Measurements from ENCODE around the gene VMO1. TPM values are rescaled to one million over a fixed set of nuclear protein-coding genes. Genes with fewer than 3 reads are reported as not detected.

Gene VMO1, protein sequence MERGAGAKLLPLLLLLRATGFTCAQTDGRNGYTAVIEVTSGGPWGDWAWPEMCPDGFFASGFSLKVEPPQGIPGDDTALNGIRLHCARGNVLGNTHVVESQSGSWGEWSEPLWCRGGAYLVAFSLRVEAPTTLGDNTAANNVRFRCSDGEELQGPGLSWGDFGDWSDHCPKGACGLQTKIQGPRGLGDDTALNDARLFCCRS
- 0.62 and 0.92 TPM in 2 replicates for total RNA-seq

DNA sequence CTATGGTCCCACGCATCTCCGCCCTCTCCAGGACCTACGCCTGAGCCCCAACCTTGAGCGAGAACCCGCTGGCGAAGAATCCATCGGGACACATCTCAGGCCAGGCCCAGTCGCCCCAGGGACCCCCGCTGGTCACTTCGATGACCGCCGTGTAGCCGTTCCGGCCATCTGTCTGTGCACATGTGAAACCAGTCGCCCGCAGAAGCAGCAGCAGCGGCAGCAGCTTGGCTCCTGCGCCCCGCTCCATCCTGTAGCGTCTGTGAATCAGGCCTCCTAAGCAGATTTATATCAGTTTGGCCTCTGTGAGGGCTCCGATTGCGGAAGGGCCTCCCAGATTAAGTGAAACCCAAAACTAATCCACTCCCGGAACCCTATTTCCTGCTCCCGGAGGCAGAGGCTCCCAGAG lies at the start of gene VMO1:
Gene VMO1 (minus strand): TSS at position 259 of the 406 bp plus-strand sequence. CDS start 12 bp downstream, at position 247.

DNA sequence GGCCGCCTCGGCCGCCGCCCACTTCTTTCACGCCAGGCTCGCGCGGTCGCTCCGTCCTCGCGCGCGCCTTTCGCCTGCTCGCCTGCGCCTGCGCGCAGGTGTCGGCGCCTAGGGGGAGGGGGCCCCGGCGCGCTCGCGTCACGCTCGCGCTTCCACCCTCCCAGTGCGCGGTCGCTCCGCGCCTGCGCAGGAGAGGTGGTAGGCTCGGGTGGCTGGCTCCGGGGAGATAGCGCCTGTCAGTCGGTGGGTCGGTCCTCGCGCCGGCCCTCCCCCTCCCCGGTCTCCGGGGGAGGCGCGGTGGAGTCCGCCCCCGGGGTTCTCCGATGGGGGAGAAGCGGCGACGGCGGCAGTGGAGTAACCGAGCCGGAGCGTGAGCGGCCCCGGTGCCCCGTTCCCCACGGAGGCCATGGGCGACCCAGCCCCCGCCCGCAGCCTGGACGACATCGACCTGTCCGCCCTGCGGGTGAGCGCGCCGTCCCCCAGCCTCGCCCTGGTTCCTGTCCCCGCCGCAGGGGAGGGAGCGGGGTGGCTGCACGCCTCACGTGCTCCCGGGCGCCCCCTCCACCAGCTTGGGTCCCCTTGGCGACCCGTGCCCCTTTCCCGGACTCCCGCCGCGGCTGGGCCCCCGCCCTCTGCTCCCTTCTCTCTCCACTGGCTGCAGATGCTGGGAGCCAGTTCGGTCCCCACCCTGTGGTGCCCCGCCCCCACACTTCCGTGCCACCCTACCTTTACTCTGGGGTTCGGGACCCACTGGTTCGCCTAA lies 47.2 kb upstream of the VMO1 start, which contains the start of gene MINK1:
Gene MINK1 (plus strand): TSS at position 163 of the 763 bp plus-strand sequence. CDS start 244 bp downstream, at position 407.

DNA sequence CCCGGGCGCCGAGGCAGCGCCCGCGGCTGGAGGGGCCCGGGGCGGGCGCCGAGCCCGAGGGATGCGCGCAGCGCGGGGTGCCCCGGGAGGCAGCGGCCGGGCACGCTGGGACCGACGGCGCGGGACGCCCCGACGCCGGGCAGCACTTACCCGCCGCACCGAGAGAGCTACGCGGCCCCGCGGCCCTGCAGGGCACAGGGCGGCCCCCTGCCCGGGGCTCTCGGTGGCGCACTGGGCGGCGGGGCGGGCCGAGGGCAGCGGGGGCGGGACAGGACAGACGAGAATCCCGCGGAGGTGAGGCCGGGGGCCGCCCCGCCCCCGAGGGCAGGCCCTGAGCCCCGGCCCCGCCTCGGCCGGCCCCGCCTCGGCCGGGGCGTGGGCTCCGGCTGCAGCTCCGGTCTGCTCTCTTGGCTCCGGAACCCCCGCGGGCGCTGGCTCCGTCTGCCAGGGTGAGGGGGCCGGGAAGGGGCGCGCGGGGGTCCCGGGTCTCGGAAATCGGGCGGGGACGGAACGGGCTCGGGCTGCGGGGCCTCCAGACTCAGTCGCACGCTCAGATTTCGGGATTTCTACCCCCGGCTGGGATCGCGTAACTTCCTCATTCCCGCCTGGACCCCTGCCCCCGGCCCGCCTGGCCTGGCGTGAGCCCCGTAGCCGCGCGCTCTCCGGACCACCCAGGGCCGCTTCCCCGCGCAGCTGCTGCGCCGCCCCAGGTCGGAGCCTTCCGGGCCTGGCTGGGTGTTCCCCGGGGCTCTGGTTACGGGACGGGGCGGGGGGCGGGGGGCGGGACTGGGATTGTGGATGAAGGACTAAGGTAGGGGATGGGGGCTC lies 20.8 kb upstream of the VMO1 start, which contains the start of gene PLD2:
Gene PLD2 (plus strand): TSS at position 376 of the 828 bp plus-strand sequence. CDS start 621 bp downstream, outside the sequence.

DNA sequence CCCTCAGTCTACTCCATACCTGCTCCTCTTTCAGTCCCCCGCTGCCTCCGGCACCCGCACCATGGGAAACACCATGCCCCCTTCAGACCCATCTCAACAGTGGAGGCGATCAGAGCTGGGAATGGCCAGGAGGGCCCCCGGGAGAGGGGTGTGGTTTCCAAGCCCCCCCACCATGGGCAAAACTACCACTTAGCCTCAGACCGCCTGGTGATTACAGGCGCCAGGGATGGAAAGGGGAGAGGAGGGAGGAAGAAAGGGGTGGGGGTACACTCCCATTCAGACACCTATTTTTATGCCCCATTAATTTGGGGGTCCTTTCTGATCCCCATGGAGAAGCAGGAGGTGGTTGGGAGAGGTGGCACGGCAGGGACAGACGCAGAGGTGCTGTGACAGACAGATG lies 16.1 kb upstream of the VMO1 start, which contains the start of gene C17orf114:
Gene C17orf114 (minus strand): TSS at position 101 of the 400 bp plus-strand sequence.

DNA sequence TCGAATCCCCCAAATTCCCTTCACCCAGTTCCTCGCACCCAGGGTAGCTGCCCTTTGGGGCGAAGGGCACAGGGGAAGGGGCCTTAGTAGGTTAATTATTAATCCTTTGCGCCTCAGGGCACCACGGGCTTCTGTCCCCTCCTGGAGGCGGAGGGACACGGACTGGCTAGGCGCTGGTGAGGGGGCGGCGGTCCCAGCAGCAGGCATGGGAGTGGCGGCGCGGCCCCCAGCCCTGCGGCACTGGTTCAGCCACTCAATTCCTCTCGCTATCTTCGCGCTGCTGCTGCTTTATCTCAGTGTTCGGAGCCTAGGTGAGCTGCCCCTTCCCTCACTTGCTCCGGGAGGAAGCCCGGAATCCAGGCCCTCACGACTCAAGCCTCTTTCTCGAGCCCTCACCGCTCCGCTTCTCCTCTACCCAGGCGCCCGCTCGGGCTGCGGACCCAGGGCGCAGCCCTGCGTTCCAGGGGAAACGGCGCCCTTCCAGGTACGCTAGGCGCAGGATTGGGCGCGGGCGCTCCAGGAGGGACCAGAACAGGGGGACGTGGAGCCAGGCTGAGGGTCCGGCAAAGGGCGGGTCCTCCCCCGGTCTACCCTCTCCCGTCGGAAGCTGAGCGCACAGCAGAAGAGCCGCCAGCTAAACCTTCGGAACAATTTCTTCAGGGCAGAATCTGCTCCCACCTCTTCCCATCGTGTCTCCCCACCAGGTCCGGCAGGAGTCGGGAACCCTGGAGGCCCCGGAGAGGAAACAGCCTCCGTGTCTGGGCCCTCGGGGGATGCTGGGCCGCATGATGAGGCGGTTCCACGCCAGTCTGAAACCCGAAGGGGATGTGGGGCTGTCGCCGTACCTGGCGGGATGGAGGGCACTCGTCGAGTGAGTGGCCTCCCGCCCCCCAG lies 2.9 kb upstream of the VMO1 start, which contains the start of gene GLTPD2:
Gene GLTPD2 (plus strand): TSS at position 158 of the 894 bp plus-strand sequence. CDS start 48 bp downstream, at position 206.

DNA sequence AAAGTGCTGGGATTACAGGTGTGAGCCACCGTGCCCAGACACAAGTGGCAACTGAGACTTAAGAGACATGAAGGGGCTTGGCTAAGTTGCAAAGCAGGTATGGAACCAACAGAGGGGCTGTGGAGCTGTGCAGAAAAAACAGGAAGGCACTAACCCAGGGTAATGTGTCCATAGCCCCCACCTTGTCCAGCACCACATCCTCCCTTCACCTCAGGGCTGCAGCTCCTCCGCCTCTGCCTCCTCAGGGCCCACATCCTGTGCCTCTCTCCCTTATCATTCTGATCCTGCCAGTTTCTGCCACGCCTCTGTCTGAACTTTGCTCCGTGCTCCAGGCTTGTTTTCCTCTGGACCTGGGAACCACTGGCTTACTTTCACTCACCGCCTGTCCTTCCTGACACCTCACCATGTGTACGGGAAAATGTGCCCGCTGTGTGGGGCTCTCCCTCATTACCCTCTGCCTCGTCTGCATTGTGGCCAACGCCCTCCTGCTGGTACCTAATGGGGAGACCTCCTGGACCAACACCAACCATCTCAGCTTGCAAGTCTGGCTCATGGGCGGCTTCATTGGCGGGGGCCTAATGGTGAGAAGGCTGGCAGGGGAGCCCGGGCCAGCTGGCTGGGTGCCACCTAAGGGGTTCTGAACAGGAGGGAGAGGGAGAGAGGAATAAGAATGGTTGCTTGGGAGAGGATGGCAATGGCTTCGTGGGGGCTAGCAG lies 14.5 kb downstream of the VMO1 start, which contains the start of gene TM4SF5:
Gene TM4SF5 (plus strand): TSS at position 368 of the 716 bp plus-strand sequence. CDS start 37 bp downstream, at position 405.

DNA sequence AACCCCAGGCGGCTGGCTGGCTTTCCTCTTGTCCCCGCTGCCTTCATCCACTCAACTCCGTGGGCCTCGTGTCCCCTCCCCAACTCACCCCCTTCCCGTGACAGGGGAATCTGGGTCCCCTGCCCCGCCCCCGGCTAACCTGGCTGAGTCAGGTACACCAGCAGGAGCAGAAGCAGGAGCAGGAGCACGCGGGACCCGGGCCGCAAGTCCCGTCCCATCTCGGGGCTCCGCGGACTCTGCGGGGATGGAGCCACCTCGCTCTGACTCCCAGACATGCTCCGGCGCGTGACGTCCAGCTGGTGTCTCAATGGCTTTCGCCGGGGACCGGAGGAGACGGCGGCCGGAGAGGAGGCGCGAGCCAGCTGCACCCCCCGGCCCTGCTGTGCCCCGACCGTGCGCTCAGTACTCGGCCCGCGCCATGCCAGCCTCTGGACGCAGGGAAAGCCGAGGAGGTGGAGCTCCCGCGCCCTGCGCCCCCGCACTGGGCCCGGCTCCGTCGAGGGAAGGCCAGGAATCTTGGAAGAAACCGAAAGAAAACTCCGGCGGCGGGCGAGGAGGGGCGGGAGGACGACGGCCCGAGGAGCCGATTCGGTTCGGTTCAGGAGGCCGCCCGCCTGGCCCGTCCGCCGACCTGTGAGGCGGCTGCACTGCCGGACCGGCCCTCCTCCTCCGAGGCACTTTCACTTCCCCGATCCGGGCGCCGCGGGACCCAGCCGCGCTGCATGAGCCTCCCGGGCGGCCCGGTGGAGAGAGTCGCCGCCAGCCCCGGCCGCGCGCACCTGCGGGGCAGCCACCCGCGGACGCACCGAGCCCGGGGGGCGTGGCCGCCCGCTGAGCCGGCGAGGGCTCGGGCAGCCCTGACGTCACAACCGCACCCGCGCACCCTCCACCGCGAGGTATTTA lies 46.8 kb downstream of the VMO1 start, which contains the start of the genes CXCL16 and ZMYND15:
Gene CXCL16 (minus strand): TSS at position 807 of the 903 bp plus-strand sequence. CDS start 589 bp downstream, at position 218.
Gene ZMYND15 (plus strand): TSS at position 712 of the 903 bp plus-strand sequence. CDS start 716 bp downstream, outside the sequence.

Other genes starting within 250 kb of the VMO1 start
- gene MYBBP1A, start 231.0 kb downstream of the VMO1 start, total RNA-seq, result 26.5 and 59.3 TPM in 2 replicates
- not detected in 2 replicates for gene GGT6, start 225.8 kb downstream of the VMO1 start, total RNA-seq
- gene SMTNL2, start 201.8 kb downstream of the VMO1 start, total RNA-seq, result not detected in 2 replicates
- not detected in 2 replicates for gene ALOX15, start 144.7 kb downstream of the VMO1 start, total RNA-seq
- gene PELP1, start 82.2 kb downstream of the VMO1 start, total RNA-seq, result 13.9 TPM in 2 replicates
- gene ARRB2, start 75.7 kb downstream of the VMO1 start, total RNA-seq, result 3.0 and 3.6 TPM in 2 replicates
- gene MED11, start 54.9 kb downstream of the VMO1 start, total RNA-seq, result 12.4 and 14.5 TPM in 2 replicates
- gene ZMYND15, start 46.5 kb downstream of the VMO1 start, total RNA-seq, result 0.06 and 0.13 TPM in 2 replicates
- gene CXCL16, start 46.4 kb downstream of the VMO1 start, total RNA-seq, result 1.5 and 2.1 TPM in 2 replicates
- gene TM4SF5, start 14.5 kb downstream of the VMO1 start, total RNA-seq, result not detected in 2 replicates
- not detected in 2 replicates for gene GLTPD2, start 2.6 kb upstream of the VMO1 start, total RNA-seq
- 163 and 169 TPM in 2 replicates for gene PSMB6, start 9.8 kb upstream of the VMO1 start, total RNA-seq
- gene PLD2, start 20.8 kb upstream of the VMO1 start, total RNA-seq, result 13.1 and 16.2 TPM in 2 replicates
- 20.1 and 29.6 TPM in 2 replicates for gene MINK1, start 47.0 kb upstream of the VMO1 start, total RNA-seq
- 1.9 and 2.9 TPM in 2 replicates for gene C17orf107, start 113.2 kb upstream of the VMO1 start, total RNA-seq
- gene CHRNE, start 116.7 kb upstream of the VMO1 start, total RNA-seq, result 0.19 and 0.26 TPM in 2 replicates
- not detected in 2 replicates for gene GP1BA, start 145.9 kb upstream of the VMO1 start, total RNA-seq
- 59.3 and 64.7 TPM in 2 replicates for gene SLC25A11, start 153.7 kb upstream of the VMO1 start, total RNA-seq
- 17.6 and 19.8 TPM in 2 replicates for gene RNF167, start 153.9 kb upstream of the VMO1 start, total RNA-seq
- 861 and 912 TPM in 2 replicates for gene PFN1, start 162.2 kb upstream of the VMO1 start, total RNA-seq
- 4.5 and 6.5 TPM in 2 replicates for gene ENO3, start 164.8 kb upstream of the VMO1 start, total RNA-seq
- 70.6 and 79.0 TPM in 2 replicates for gene SPAG7, start 181.5 kb upstream of the VMO1 start, total RNA-seq
- gene CAMTA2, start 201.3 kb upstream of the VMO1 start, total RNA-seq, result 5.7 and 11.7 TPM in 2 replicates
- gene INCA1, start 211.2 kb upstream of the VMO1 start, total RNA-seq, result 0.13 and 0.25 TPM in 2 replicates
- 95.8 and 124 TPM in 2 replicates for gene KIF1C, start 211.6 kb upstream of the VMO1 start, total RNA-seq
- not detected in 2 replicates for gene SLC52A1, start 249.1 kb upstream of the VMO1 start, total RNA-seq

Measured in aortic smooth muscle cell (primary cell).